Epidermal melanocyte (primary cell): ENCODE data around the gene TMEM270.
"Not testable (repeated sequence)": the region's sequence is repeated elsewhere in the genome, so short reads cannot be mapped to it uniquely, and the experiment has no call there.

Experiments
- DNase-seq: peaks from one replicate; pipeline ENCODE4 v3.0.0; 2011; ENCODE audit warnings: low spot score; ENCODE audit not compliant: insufficient read length

The TMEM270 gene

DNA sequence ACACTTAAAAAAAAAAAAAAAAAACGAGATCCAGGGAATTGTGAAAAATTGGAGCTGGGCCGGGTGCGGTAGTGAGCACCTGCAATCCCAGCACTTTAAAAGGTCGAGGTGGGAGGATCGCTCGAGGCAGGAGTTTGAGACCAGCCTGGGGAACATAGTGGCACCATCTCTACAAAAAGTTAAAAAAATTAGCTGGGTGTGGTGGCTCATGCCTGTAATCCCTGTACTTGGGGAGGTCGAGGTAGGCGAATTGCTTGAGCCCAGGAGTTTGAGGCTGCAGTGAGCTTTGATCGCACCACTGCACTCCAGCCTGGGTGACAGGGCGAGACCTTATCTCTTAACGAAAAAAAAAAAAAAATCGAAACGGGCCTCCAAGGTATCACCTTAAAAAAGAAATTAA is 28.2 kb upstream of the TMEM270 start:
- no peak for DNase-seq

DNA sequence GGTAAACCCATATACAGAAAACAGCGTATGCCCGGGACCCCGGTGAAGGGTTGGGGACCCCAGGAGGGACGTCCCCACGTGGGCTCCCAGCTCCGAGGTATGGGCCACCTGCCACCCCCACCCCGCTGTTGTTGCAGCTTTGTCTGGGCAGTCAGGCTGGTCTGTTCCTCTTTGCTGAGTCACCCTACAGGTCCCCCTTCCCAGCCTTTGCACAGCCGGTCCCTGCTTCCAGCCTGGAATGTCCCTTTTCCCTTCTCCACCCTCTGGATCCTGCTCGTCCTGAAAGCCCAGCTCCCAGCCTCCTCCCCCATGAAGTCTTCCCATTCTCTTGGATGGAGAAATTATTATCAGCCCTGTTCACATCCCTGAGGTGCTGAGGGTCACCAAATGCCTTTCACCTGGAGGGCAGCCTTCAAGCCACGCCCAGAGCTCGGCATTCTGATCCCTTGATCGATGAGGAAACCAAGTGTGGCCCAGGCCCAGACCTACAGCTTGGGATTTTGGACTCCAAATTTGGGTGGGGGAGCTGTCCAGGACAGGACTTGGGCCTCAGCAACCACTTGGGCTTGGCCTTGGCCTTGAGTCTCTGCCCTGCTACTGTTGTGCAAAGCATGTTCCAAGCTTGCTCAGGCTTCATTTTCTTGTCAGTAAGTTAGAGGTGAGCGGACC is 27.6 kb upstream of the TMEM270 start:
- no peak for DNase-seq

DNA sequence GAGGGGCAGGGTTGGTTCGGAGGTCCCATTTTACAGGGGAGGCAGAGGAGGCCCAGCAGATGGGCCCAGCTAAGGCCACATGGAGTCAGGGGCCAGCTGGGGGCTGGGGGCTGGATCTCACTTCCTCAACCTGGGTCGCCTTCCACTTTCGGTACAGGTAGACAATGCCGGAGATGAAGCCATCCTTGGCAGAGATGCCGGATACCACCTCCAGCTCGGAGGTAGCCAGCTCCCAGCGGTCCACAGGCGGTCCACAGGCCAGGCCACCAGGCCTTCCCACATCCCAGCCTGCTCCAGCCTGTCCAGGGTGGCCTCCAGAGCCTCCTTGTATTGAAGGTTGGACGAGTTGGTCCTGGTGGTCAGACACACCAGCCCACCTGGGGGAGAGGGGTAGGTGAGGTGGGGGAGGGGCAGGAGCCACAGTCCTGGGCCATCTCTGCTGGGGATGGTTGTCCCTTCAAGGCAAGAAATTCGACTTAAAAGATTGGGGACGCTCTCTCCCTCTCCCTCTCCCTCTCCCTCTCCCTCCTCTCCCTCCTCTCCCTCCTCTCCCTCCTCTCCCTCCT is 26.2 kb upstream of the TMEM270 start:
- DNase-seq: no peak

DNA sequence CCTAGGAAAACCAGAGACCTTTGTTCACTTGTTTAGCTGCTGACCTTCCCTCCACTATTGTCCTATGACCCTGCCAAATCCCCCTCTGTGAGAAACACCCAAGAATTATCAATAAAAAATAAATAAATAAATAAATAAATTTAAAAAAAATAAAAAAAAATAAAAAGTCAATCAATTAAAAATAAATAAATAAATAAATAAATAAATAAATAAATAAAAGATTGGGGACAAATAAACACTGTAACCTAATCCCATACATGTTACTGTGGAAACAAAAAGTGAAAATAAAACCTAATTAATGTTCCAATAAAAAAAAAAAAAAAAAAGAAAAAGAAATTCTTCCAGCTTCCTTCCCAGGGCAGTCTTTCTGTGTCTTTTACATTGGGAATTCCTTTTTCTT is 23.8 kb upstream of the TMEM270 start:
- not testable (repeated sequence) for DNase-seq

DNA sequence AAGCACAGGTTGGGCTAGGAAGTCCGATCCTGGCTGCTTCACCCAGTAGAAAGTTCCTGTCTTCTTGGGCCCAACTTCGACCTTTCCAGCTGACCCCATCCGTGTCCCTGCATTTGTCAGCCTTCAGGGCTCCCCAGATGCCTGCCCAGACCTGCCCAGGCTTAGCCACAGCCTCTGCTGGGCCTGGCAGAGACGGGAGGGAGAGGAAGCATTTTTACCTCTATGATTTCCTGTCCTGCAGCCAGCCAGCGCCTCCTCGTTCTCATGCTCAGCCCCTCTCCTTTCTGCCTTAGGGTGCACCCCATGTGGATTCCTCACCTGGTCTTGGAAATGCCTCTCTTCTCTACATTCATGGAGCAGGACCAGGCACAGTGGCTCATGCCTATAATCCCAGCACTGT is 22.3 kb upstream of the TMEM270 start:
- no peak for DNase-seq

DNA sequence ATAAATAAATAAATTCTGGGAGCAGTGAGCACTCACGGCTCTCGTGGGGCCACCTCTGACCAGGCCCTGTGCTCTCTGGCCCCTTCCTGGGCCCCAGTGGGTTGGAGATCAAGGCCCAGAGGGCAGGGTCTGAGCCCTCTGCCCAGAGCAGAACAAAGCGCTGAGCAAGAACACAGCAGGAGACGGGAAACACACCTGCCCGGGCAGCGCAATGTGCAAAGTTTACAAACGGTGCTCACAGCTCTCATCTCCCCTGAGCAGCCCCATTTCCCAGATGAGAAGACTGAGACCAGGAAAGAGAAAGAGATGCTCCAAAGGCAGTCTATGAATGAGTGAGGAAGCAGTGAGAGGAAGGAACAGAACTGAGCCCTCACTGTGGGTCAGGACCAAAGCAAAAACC is 21.7 kb upstream of the TMEM270 start:
- DNase-seq: no peak

DNA sequence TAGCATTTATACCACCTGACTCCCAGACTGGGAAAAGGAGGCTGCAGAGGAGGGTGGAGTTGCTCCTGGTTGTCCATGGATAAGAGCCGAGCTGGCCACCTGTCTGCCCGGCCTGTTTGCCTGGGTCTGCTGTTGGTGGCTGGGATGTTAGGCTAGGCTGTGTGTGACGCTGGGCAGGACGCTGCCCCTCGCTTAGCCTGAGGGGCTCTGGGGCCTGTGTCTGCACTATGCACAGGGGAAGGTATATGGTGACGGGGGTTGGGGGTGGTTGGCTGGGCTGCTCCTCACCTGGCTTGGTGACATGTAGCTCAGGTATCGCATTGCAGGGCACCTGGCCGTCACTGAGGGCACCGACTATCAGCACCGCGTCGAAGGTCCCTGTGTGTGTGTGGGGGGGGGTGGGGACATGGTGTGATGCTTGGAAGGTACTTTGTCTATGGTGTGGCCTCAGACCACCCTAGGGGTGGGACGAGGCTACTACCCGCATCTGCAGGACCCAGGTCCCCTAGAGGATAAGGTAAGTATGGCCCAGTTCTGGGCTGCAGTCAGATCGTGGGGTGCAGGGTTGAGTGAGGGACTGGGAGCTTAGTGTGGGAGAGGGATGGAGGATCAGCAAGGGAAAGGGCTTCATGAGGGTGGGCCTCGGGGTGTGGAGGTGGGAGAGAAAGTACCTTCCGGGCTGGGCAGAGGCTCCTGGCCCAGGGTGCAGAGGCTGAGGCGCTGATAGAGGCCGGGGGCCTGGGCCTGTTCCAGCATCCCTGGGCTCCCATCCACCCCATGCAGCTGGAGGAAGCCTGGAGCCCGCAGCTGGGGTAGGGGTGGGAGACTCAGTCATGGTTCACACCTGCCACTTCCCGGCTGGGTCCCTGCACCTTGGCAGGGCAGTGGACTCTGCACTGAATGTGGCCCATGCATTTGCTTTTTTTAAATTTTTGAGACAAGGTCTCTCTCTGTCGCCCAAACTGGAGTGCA is 20.9 kb upstream of the TMEM270 start:
- DNase-seq: no peak

DNA sequence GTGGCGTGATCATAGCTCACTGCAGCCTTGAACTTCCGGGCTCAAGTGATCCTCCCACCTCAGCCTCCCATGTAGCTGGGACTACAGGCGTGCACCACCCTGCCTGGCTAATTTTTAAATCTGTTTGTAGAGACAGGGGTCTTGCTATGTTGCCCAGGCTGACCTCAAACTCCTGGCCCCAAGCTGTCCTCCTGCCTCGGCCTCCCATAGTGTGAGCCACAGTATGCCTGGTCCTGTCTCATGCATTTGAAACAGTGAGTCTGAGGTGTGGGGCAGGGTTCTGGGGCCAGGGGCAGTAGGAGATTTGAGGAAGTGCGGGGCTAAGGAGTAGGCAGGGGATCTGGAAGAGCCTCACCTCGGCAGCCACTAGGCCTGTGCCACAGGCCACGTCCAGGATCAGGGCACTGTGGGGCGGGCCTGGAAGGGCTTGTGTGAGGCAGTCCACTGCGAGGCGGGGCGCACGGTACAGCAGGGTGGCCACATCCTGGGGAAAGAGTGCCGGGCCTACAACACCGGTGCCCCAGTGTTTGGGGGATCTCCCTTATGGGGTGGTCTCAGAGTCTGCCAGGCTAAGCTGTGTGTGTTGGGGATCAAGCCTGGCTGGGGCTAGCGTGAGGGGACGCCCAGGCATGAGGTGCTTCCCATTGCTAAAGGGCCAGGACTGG is 20.1 kb upstream of the TMEM270 start:
- DNase-seq: no peak

DNA sequence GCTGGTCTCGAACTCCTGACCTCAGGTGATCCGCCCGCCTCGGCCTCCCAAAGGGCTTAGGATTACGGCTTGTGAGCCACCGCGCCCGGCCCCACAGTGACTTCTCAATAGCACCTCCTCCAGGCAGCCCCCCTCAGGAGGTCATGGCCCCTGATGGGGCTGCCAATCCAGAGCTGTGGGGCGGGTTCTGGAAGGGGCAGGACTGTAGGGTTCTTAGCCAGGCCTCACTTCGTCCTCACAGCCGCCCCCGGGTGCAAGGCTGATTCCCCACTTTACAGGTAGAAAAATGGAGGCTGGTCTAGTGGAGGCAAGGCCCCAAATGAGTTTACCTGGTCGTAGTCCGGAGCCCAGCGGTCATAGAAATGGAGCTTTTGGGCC is 19.3 kb upstream of the TMEM270 start:
- DNase-seq: no peak

DNA sequence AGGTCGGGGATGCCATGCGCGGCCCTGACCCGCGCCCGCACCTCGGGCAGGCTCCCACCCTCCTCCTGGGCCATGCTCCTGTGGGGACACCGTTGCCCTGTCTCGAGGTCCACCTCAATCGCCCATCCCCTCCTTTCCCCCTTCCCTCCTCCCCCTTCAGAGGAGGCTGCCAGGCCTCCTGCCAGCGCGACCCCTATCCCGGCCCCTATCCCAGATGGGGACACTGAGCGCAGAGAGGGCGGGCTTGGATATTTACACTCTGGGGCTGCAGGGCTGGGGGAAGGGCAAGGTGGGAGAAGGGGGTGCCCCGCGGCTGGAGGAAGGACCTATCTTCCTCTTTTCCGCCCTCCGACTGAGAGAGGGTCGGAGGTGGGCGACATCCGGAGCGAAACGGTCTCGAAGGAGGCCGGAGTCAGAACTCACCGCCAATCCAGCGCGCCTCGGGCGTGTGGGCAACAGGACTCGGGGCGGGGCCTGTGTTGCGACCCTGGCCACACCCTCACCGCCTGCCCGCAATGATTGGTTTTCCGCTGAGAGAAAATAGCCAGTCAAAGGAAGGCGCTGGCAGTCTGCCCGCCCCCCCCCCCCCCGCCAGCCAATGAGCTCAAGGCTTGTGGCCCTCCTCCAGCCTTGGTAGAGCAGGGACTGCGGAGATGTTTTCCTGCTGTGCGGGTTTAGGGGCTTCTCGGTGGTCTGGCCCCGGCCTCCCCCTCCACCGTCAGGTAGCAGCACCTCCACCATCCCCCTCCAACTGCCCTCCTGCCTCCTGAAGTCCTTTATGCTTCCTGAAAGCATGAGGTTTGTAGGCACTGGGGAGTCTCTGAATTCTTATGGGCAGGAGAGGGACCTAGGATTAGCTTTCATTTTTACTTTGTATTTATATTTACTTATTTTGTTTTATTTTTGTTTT is 18.6 kb upstream of the TMEM270 start, which contains the start of gene METTL27:
Gene METTL27 (minus strand): TSS at position 450 of the 910 bp plus-strand sequence. CDS start 376 bp downstream, at position 74.
- peak; percentile 99 for DNase-seq

DNA sequence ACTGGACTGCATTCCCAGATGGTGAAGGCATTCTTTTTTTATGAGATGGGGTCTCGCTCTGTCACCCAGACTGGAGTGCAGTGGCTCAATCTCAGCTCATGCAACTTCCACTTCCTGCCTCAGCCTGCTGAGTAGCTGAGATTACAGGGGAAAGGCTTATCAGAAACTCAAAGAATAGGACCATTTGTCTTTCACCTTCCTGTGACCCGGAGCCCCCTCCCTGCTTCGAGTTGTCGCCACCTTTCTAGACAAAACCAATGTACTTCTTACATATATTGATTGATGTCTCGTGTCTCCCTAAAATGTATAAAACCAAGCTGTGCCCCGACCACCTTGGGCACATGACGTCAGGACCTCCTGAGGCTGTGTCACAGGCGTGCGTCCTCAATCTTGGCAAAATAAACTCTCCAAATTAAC is 16.8 kb upstream of the TMEM270 start:
- no peak for DNase-seq

DNA sequence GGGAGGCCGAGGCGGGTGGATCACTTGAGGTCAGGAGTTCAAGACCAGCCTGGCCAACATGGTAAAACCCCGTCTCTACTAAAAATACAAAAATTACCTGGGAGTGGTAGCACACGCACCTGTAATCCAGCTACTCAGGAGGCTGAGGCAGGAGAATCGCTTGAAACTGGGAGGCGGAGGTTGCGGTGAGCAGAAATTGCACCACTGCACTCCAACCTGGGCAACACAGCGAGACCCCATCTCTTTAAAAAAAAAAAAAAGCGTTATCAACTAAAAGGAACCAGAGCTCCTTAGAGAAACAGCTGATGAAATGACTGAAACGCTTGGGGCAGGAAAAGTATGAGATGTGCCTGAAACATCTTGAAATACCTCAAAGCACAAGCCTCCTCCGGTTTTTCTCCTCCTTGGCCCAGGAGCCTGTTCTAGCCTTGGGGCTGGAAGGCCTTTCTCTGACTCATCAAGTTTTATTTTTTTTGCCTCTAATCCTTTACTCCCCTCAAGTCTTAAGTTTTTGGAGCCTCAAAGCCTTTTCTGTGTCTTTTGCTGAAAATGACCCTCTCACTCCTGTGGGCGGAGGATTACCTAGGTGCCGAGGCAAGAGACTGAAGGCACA is 16.0 kb upstream of the TMEM270 start:
- no peak for DNase-seq

DNA sequence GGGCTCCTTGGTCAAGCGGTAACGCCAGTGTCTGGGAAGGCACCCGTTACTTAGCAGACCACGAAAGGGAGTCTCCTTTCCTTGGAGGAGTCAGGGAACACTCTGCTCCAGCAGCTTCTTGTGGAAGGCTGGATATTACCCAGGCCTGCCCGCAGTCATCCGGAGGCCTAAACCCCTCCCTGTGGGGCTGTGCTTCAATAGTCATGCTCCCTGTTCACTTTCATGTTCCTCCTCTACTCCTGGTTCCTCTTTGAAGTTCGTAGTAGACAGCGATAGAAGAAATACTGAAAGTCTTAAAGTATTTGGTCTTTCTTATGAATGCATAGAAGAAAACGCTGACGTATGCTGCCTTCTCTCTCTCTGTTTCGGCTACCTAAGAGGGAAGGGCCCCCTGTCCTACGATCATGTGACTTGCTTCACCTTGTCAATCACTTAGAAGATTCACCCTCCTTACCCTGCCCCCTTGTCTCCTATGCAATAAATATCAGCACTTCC is 15.2 kb upstream of the TMEM270 start:
- DNase-seq: not testable (repeated sequence)

DNA sequence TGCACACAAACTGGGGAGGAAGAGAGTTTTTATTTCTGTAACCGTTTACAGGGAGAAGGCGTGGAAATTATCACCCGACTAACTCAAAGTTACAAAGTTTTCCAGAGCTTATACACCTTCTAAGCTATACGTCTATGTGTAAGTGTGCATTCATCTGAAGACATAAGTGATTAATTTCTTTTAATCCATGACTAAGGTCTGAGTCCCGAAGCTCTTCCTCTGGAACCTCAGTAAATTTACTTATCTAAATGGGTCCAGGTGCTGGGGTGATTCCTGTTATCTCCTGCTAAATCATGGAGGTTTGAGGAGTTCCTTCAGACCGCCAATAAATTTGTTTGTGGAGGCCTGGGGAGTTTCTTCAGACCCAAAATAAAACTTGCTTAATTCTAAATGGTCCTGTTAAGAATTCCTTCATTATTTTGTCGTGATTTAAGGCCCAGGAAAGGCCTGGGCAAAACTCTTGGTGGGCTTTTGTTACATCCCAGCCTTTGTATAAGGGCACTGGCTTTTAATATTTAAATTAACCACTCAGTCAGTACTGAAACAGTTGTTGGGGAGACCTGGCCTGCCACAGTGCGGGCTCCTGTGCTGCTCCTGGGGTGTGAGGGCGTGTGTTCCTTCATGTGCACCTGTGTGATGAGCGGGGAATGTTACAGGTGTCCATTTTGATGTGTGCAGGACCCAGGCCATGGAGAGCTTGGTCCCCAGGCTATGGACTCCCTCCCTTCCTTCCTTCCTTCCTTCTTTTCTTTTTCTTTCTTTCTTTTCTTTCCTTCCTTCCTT is 12.8 kb upstream of the TMEM270 start:
- DNase-seq: no peak

DNA sequence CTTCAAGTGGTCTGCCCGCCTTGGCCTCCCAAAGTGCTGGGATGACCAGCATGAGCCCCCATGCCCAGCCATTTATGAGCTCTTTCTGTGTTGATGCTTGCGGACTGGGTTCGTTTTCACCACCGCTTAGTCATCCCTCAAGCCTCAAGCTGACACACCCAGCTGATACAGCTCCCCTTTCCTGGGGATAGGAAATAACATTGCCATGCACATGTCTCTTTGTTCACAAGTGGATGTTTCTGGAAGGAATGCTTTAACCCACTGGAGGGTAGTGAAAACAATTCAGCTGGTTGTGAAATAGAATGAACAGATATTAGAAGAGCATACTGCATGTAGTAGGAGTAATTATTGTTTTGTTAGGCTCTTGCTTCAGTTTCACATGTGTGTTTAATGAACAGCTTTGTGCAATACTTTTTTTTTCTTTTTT is 10.2 kb upstream of the TMEM270 start:
- peak; percentile 78 for DNase-seq

DNA sequence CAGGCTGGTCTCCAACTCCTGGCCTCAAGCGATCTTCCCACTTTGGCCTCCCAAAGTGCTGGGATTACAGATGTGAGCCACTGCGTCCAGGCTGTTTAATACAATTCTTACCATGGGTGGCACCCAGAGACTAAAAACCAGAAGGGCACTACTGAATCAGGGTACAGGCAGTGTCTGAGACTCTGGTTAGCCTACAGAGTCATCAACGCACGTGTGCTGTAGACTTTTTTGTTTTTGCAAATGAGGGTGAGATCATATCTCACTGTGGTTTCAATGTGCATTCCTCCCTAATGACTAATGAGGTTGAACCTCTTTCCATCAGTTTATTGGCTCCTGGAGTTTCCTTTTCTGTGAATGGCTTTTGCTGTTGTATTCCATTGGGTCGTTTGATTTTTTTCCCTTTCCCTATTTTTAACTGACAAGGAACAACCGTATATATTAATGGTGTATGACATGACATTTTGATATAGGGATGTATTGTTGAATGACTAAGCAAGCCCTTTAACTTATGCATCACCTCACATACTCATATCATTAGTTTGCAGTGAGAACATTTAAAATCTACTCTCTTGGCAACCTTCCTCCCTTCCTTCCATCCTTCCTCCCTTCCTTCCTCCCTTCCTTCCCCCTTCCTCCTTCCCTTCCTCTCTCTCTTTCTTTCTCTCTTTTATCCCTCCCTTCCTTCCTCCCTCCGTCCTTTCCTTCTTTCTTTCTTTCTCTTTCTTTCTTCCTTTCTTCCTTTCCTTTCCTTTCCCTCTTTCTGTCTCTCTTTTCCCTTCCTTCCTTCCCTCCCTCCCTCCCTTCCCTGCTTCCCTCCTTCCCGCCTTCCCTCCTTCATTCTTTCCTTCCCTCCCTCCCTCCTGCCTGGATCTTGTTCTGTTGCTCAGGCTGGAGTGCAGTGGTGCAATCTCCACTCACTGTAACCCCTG is 9.3 kb upstream of the TMEM270 start:
- DNase-seq: no peak

DNA sequence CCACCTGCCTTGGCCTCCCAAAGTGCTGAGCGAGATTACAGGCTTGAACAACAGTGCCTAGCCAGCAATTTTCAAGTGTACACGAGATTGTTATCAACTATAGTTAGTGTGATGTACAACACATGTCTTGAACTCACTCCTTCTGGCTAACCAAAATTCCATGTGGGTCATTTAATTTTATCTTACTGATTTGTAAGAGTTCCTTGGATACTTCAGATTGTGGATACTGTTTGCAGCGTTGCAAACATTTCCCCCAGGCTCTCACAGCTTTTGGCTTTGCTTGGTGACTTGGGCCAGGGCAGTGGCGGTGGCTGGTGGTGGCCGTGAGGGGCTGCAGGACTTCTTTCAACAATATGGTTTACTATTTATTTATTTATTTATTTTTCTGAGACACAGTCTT is 8.5 kb upstream of the TMEM270 start:
- DNase-seq: no peak

DNA sequence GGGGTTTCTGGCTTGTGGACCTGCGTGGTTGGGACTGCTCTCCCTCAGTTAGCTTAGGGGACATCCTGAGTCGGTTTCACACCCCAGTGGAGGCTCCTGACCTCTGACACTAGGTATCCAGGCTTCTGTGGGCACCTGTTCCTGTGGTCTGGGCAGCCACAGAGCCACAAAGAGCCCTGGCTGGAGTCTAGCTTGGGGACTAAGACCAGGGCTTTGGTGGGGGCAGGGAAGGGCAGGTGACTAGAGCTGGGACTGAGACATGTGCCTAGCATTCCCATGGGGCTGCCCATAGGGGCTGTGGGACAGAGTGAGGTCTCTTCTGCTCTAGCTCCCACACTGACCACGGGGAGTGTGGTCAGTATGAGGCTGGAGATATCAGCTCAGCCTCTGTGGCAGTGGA is 4.0 kb upstream of the TMEM270 start:
- DNase-seq: no peak
